GM21526 (cell line): ENCODE measurements around the gene CHRNB2.

Source experiments
- ATAC-seq: cut with Tn5 transposase; IDR thresholded peaks from one replicate; pipeline ENCODE4 v1.9.1; 2021; ENCODE audit warnings: moderate library complexity; ENCODE audit not compliant: unreplicated experiment, low FRiP score

Gene CHRNB2

GRCh38 chr1:154552036-154552435, 15.5 kb upstream of the CHRNB2 start:
- no peak for ATAC-seq

GRCh38 chr1:154553056-154554030, 14.2 kb upstream of the CHRNB2 start:
- ATAC-seq: no peak

- no peak for ATAC-seq
Observed at GRCh38 chr1:154556422-154556821, 11.2 kb upstream of the CHRNB2 start.

GRCh38 chr1:154557248-154557938, 10.2 kb upstream of the CHRNB2 start:
- no peak for ATAC-seq

- peak; percentile 8 for ATAC-seq
Observed at GRCh38 chr1:154557939-154558719, 9.4 kb upstream of the CHRNB2 start, which contains the start of gene UBE2Q1. Gene UBE2Q1 (minus strand): TSS chr1:154558662. CDS start chr1:154558553, 109 bp downstream.

GRCh38 chr1:154558720-154559465, 8.7 kb upstream of the CHRNB2 start:
- ATAC-seq: peak; percentile 79

GRCh38 chr1:154559466-154560044, 8.0 kb upstream of the CHRNB2 start:
- peak; percentile 43 for ATAC-seq

GRCh38 chr1:154565876-154566275, 1.7 kb upstream of the CHRNB2 start:
- no peak for ATAC-seq

- no peak for ATAC-seq
Observed at GRCh38 chr1:154568157-154568815, 708 bp downstream of the CHRNB2 start.

- no peak for ATAC-seq
Observed at GRCh38 chr1:154571244-154571963, 3.8 kb downstream of the CHRNB2 start.

GRCh38 chr1:154571964-154572288, 4.3 kb downstream of the CHRNB2 start:
- no peak for ATAC-seq

GRCh38 chr1:154572468-154573167, 5.0 kb downstream of the CHRNB2 start:
- ATAC-seq: no peak

- no peak for ATAC-seq
Observed at GRCh38 chr1:154573168-154573510, 5.6 kb downstream of the CHRNB2 start.

GRCh38 chr1:154574716-154575115, 7.1 kb downstream of the CHRNB2 start:
- ATAC-seq: no peak

GRCh38 chr1:154575147-154575927, 7.8 kb downstream of the CHRNB2 start:
- no peak for ATAC-seq

- ATAC-seq: no peak
Observed at GRCh38 chr1:154575951-154576566, 8.5 kb downstream of the CHRNB2 start.
